Right hindlimb (tissue), 1 donor: Measurements from ENCODE around the gene MRRF.
A peak's percentile ranks its signal among the peaks of the same experiment; 100 is the strongest.

ENCODE experiments used
- DNase-seq: peaks from one replicate; pipeline ENCODE4 v3.0.0-alpha.2; 2018

Gene MRRF, protein sequence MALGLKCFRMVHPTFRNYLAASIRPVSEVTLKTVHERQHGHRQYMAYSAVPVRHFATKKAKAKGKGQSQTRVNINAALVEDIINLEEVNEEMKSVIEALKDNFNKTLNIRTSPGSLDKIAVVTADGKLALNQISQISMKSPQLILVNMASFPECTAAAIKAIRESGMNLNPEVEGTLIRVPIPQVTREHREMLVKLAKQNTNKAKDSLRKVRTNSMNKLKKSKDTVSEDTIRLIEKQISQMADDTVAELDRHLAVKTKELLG

GRCh38 chr9:122264360-122265148 lies at the start of gene MRRF, which contains the start of gene RBM18:
Gene MRRF, plus strand, starts transcription at chr9:122264882. Its CDS starts 6,010 bp downstream, at chr9:122270892.
Gene RBM18, minus strand, starts transcription at chr9:122264840. Its CDS starts 3,348 bp downstream, at chr9:122261492.
- DNase-seq, result peak; percentile 95

DNA sequence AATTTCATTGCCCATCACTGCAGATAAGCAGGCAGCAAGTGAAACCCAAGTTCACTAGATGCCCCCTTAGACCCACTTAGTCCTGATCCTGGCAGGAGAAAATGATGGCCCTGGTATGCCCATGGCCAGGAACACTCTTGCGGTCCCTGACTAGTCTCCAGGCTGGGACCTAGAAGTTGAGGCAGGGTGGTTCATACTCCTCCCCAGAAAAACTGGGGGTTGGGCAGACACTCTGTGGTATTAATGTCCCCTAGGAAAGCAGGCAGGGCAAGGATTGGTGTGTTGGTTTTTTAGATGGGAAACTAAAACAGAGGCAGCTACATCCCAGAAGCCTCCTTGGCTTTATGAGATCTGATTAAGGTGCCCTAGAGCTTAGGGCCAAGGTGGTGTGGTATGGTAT lies 49.0 kb upstream of the MRRF start:
- no peak for DNase-seq

DNA sequence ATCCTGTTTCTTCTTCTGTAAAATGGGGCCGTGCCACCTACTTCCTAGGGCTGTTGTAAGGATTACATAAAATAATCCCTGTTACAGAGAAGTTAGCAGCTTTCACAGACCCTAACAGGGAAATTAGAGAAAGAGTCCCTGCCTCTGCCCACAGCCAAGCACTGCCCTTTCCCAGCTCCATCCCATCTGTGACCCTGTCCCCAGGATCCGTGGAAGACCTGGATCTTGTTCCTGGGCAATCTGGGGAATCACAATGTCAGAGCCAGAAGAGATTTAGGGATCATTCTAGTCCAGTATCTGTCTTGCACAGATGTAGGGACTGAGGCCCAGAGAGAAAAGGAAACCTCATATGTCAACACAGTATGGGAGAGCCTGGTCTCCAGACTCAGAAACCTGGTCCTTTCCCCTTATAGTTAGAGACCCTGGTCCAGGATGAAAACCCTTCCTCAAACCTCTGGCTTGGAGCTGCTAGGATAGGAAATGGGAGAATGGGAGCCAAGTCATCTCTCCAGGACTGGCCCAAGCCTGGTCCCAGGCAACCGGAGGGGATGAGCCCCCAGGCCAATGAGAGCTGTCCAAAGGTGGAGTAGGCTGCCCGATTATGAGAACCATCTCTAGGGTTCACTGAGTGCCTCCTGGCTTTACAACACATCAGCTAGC lies 48.4 kb upstream of the MRRF start:
- no peak for DNase-seq

- DNase-seq, result no peak
These were observed 47.8 kb upstream of the MRRF start for GRCh38 chr9:122216798-122217418.

DNA sequence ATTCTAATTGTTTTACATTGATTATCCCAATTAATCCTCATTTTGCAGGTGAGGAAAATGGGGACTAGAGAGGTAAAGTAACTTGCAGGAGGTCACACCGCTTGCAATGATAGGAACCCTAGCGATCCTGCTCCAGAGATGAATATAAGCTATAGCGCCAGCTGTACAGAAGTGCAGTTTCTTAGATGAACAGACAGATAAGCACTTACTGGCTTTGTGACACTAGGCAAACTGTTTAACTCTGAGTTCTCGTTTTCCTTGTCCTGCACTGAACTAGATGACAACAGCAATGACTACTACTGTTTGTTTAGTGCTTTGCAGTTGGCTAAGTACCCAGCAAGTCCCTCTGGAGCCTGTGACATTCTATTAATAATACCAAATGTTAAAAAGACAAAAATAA lies 47.0 kb upstream of the MRRF start:
- DNase-seq, result no peak

DNA sequence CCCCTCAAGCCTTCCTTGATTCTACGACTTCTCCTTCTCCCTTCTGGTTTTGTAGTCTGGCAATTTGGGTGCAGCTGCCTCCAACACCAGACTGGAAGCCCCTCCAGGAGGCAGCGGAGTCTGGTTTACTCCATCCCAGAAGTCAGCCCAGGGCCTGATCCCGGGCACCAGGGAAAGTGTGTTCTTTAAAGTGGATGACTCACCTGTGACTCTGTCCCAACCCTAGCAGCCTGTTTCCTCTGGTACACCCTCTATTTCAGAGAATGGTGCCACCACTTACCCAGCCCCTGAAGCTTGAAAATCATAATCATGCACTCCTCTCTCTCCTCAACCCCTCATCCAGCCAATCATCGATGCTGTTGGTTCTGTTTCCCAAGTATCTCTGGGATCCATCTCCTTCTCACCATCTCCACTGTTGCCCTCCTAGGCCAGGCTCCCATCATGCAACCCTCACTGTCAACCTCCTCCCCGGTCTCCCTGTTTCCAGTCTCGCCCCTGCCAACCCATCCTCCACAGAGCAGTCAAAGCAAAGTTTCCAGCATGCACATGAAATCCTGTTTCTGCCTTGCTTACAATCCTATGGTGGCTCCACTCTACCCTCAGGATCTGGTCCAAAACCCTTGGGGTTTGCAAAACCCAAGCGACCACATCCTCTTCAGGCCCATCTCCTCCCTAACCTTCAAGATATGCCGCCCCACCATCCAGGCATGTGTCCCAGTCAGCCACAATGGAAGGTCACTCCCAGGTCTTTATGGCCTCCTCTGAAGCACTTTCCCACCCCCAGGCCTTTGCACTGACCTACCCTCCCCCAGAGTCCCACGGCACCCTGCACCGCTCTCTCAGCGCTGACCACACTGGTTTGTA lies 46.4 kb upstream of the MRRF start:
- no peak for DNase-seq

DNA sequence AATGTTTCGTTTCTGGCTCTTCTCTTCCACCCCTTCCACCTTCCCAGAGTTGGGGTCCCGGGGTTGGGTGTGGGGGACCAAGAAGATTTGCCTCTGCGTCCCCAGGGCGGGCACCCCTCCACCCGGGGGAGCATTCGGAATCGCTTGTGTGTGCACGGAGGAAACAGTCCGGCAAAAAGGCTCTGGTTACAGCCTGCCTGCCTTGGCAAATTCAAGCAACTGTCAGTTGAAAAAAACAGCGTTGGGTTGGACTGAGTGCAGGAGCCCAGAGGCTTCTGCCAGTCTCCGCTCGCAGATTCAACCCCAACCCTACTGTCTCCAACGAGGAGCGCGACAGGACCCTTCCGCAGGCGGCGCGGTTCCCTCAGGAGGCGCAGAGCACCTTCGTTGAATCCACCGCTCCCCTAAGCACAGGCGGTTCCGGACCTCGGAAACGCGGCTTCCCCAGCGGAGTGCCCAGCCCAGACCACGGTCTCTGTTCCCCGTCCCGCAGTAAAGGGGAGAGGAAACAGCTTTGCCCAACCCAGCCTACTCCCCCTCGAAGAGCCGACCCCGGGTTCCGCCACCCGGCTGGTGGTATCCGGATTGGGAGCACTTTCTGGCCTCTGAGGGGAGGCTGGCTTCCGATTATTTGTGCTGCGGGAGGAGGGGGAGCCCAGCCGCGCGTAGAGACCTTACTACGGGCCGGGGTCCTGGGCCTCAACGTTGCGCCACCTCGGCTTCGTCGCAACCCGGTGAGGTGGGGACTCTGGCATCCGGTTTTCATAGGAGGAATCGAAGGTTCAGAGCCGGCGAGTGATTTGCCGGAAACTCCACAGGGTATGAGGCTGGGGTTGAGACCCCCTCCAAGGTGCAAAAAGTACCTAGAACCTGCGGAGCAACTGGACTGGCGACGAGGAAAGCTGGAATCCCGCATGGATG lies 45.5 kb upstream of the MRRF start:
- peak; percentile 40 for DNase-seq

- DNase-seq, result peak; percentile 42
These were observed 44.6 kb upstream of the MRRF start for GRCh38 chr9:122219856-122220672.

GRCh38 chr9:122220673-122221182 lies 44.0 kb upstream of the MRRF start:
- no peak for DNase-seq

DNA sequence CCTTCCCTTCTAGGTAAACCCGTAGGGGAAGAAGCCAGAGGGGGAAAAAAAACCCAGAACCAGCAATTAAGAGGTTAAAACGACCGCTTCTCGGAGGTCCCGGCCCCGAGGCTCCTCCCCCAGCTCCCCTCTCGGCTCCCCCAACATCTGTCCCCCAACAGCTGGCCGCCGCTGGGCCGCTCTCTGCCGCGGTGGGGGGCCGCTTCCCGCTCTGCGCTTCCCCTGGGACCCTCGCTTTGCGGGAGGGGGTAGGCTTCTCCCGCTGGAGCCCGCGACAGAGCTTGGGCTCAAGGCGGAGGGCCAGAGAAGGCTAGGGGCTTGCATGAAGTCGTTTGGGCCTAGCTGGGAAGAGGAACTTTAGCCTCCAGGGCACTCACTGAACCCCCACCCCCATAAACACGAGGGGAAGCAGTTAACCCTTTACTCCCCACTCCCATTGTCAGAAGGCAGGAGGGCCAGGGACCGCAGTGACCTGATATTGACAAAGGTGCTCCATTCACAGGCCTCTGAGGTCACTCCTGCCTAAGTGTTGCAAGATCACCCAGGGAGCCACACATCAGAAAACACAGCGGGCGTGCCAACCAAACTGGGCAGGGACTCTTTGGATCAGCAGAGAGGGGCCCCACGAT lies 43.4 kb upstream of the MRRF start:
- peak; percentile 51 for DNase-seq

DNA sequence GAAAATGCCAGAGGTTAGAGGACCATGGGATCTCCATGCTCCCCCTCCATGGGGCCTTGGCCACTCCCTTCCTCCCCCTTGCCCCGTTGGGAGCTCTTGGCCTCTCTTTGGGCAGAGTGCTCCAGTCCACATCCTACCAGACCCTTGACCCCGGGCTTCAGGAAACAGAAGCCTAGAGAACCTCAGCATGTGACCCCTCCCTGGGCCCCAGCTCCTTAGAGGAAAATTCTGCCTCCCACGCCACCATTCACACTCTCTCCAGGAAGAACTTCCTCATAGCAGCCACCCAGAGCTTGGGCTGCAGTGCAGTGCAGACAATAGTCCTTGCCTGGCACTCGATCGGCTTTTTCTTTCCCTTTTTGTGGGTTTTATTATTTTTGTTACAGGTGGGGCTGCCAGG lies 41.9 kb upstream of the MRRF start:
- no peak for DNase-seq

DNA sequence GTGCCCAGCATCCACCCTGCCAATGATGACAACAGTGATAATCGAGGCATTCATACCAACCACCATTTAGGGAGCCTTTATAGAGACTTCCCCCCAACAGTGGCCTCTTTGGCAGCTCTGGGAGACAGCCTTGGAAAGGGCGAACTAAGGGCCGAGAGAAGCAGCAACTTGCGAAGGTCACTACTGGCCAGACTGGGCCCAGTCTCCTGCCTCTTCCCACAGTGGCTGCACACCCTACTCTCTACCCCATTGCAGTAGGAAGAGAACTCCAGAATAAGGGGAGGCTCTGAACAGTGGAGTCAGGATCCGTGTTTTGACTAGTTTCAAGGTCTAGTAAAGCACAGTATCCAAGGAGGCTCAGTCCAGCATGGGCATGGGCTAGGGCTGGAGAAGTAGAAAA lies 41.2 kb upstream of the MRRF start:
- no peak for DNase-seq

DNA sequence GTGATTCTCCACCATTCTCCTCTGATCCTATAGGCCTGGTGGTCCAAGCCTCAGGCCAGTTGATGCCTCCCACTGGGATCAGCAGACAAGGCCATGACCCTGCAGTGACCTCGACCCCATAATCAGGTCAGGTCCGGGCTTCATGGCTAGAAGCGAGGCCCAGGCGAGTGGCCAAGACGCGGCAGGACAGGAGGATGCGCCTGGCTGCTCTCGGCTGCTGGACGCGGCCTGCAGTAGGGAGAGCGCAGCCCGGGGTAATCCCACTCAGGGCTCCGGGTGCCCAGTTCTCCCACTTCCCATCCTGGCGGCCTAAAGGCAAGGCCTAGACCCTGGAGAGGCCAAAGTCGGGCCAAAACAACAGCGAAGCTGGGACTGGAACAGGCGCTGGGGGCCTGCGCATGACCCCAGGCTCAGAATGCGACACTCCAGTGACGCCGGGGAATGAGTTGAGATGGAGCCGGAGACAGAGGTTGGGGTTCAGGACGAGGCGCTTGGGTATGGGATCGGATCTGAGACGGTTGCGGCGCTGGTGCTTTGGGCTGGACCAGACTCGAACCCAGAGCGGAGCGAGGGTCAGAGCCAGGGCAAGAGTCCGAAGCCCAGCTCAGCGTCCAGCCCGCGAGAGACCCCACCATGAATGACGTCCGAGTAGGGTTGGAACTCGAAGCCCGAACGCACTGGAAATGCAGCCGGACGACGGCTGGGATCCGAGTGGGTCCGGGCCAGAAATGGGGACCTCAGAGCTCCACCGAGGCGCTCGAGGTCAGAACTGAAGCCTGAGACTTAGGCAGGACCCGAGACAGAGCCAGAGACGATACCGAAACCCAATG lies 39.2 kb upstream of the MRRF start:
- no peak for DNase-seq

- DNase-seq, result no peak
These were observed 38.4 kb upstream of the MRRF start for GRCh38 chr9:122226142-122226757.

DNA sequence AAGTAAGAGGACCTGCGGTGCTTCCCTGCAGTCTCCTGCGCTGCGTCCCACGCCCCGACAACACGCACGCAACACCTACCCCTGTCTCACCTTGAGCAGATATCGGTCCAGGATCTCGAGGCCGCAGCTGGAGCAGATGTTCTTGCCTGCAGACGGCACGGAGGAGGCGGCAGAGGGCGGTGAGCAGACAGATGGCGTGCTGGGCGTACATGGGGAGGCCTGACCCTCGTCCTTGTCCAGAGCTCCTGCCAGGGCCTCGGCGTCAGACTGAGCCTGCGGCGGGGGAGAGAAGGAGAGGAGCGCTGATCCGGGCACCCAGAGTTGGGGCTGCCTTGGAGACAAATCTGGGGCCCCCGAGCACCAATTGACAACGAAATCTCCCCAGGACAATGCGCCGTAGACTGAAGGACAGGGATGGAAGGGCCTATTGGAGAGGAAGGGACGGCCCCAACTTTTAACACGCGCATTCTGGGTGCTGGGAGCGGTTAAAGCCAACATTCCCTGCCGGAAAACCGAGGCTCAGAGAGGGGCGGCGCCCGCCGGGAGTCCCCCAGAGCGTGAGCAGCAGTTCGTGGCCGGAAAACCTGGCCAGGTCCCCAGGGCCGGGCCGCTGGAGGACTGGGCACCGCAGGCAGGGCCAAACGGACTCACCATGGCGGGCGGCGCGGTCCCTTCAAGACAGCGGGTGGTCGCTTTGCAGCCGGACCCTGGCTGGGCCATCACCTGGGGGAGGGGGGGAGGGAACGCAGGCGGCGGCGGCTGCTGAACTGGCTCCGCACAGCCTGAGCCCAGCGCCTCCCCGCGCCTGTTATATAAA lies 37.7 kb upstream of the MRRF start:
- DNase-seq, result no peak

DNA sequence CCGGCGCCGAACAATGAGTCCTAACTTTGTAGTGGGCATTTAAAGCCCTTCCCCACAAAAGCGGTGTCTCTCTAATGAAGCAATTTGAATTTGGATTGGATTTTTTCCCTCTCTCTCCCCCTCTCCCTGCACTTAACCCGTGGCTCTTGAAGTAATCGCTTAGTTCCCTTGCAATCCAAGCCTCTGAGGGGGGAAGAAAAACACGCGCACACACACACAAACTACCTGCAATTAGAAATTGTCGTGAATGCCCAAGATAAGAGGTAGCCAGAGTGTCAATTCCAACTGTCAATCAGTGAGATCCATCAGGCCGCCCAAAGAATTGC lies 37.1 kb upstream of the MRRF start:
- DNase-seq, result no peak

- no peak for DNase-seq
These were observed 36.5 kb upstream of the MRRF start for GRCh38 chr9:122228191-122228567.
